Skeletal muscle tissue (tissue), 4 donors: ENCODE results near the gene HDLBP. TPM values are rescaled to one million over a fixed set of nuclear protein-coding genes. Genes with fewer than 3 reads are reported as not detected.
"Not testable (repeated sequence)": the region's sequence is repeated elsewhere in the genome, so short reads cannot be mapped to it uniquely, and the experiment has no call there.

ENCODE experiments used
- H3K27ac ChIP-seq: one replicate; pipeline ENCODE4 v1.7.0; 2013; ENCODE audit warnings: mild to moderate bottlenecking, low read depth, low read length, inconsistent platforms
- H3K27me3 ChIP-seq, 3 donors: one replicate each; pipeline ENCODE4 v1.7.0; 2013; ENCODE audit warnings: low read length in 3 of 3; ENCODE audit not compliant: control insufficient read depth in 3 of 3, insufficient read depth in 3 of 3
- H3K36me3 ChIP-seq, 3 donors: one replicate each; pipeline ENCODE4 v1.7.0; 2013; ENCODE audit warnings: low read length in 3 of 3; ENCODE audit not compliant: control insufficient read depth in 3 of 3, insufficient read depth in 3 of 3
- H3K4me1 ChIP-seq, 3 donors: one replicate each; pipeline ENCODE4 v1.7.0; 2013; ENCODE audit warnings: low read length in 3 of 3, mild to moderate bottlenecking in 3 of 3; ENCODE audit not compliant: control insufficient read depth in 3 of 3, insufficient read depth in 3 of 3
- H3K4me3 ChIP-seq, 3 donors: one replicate each; pipeline ENCODE4 v1.7.0; 2013; ENCODE audit warnings: low read length in 3 of 3
- H3K9ac ChIP-seq, 3 donors: one replicate each; pipeline ENCODE4 v1.7.0; 2013; ENCODE audit warnings: low read length in 3 of 3, mild to moderate bottlenecking in 3 of 3, moderate library complexity in 2 of 3, low read depth in 1 of 3
- H3K9me3 ChIP-seq, 3 donors: one replicate each; pipeline ENCODE4 v1.7.0; 2013; ENCODE audit warnings: low read length in 3 of 3; ENCODE audit not compliant: control insufficient read depth in 3 of 3
- total RNA-seq: library from RNA; depleted of rRNA; stranded (reverse); fragments of >200 nt; gene quantifications from one replicate; pipeline ENCODE4 v1.2.3, GENCODE V29; 2014
- donor health status: Osteomylitis.

The HDLBP gene
- total RNA-seq, 1 donor from 2014 or later, result 473 TPM

DNA sequence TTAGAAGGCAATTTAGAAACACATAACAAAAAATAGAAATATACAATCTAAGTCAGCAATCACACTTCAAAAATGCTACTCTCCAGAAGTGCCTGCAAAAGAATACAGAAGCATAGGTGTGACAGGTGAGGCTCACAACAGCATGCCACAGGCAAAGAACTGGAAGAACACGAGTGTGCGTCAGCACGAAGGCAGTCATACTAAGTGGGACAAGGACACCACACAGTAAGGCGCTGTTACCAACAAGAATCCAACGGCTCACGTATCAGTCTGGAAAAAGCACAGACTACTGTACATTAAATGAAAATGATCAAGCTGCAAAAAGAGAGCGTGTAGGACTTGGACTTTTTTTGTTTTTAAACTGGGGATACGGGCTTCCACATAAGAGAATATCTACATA is 18.7 kb downstream of the HDLBP start:
- H3K9ac ChIP-seq, result no peak overlapping the region
- H3K4me3 ChIP-seq, result no peak overlapping the region
- no peaks in the 10 kb centered on the region for H3K9me3 ChIP-seq
- H3K27ac ChIP-seq, result no peak overlapping the region
- H3K27me3 ChIP-seq, result no peaks in the 10 kb centered on the region
- H3K36me3 ChIP-seq, result peaks cover 0 to 6% (median 3%) of the 10 kb centered on the region in 3 donors
- H3K4me1 ChIP-seq, result peaks cover 15 to 19% (median 17%) of the 10 kb centered on the region in 3 donors

DNA sequence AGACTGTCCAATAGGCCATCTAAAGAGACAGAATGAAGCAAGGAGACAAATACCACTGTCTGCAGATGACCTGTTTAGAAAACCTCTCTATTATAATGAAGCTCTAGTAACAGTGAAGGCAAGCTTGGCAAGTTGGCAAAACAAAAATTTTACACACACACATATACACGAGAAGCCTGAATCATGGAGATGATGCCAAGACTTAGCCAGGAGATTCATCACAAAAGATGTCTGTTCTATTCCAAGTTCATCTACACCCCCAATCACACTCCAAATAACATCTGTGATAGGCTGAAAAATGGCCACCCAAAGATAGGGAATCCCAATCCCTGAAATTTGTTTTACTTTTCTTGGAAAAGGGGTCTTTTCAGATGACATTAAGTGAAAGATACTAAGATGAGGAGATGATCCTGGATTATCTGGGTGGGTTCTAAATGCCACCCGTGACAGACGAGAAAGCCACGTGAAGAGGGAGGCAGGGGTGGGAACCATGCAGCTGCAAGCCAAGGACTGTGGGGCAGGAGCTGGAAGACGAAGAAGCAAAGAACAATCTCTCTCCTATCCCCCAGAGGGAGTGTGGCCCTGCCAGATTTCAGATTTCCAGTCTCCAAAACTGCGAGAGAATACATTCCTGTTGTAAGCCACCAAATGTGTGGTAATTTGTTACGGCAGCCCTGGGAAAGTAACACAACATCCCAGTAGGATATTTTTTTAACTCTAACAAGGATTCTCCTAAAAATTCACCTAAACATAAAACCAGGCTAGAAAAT is 20.0 kb downstream of the HDLBP start:
- H3K9me3 ChIP-seq, result no peaks in the 10 kb centered on the region
- peaks cover 16 to 19% (median 18%) of the 10 kb centered on the region in 3 donors for H3K4me1 ChIP-seq
- H3K27ac ChIP-seq, result no peak overlapping the region
- H3K4me3 ChIP-seq, result no peak overlapping the region
- no peak overlapping the region for H3K9ac ChIP-seq
- H3K36me3 ChIP-seq, result peaks cover 0 to 6% (median 3%) of the 10 kb centered on the region in 3 donors
- H3K27me3 ChIP-seq, result no peaks in the 10 kb centered on the region

DNA sequence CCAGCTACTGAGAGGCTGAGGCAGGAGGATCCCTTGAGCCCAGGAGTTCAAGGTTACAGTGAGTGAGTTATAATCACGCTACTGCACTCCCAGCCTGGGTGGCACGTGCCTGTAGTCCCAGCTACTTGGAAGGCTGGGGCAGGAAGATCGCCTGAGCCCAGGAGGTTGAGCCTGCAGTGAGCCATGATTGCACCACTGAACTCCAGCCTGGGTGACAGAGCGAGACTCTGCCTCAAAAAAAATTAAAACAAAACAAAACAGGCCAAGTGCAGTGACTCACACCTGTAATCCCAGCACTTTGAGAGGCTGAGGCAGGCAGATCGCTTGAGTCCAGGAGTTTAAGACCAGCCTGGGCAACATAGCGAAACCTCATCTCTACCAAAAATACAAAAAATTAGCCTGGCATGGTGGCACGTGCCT is 22.1 kb downstream of the HDLBP start:
- H3K36me3 ChIP-seq, H3K27ac ChIP-seq, H3K4me3 ChIP-seq, H3K9me3 ChIP-seq, H3K27me3 ChIP-seq, H3K9ac ChIP-seq: not testable (repeated sequence)
- H3K4me1 ChIP-seq, result peaks cover 10 to 21% (median 18%) of the 10 kb centered on the region in 3 donors

DNA sequence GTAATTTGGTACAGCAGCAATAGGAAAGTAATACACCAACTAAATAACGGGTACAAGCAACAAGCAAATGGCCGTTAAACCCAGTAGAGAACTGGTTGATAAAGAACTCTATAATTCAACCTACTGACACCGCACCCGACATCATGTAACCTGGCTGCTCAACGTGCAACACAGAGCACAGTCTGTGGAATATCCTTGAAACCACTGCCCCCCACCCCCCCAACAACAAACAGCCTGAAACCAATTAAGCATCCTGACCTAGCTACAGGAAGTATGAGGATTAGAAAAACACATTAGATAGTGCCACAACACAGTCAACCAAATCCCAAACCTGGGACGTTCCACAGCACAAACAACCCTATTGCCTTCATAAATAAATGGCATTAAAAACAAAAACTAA is 23.5 kb downstream of the HDLBP start:
- peaks cover 0 to 2% (median 0%) of the 10 kb centered on the region in 3 donors for H3K36me3 ChIP-seq
- H3K9me3 ChIP-seq, result no peaks in the 10 kb centered on the region
- no peak overlapping the region for H3K9ac ChIP-seq
- no peaks in the 10 kb centered on the region for H3K27me3 ChIP-seq
- H3K4me3 ChIP-seq, result no peak overlapping the region
- no peak overlapping the region for H3K27ac ChIP-seq
- peaks cover 10 to 18% (median 13%) of the 10 kb centered on the region in 3 donors for H3K4me1 ChIP-seq

DNA sequence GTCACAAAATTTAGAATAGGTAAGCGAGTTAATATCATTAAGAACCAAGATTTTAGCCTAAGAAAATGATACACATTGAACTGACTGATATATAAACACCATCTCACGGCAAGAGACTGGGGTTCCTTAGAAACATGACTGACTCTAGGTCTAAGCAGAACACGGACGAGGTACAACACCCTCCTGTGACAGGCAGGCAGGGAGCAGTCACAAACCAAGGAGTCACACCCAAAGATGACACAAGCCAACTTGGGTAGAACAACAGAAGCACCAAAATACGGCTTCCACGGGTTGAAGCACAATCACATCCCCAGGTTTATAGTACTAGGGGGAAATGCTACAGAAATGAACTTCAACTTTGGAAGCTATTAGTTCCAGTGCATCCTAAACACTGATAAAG is 24.3 kb downstream of the HDLBP start:
- no peak overlapping the region for H3K4me3 ChIP-seq
- no peak overlapping the region for H3K27ac ChIP-seq
- H3K27me3 ChIP-seq, result no peaks in the 10 kb centered on the region
- H3K36me3 ChIP-seq, result no peaks in the 10 kb centered on the region
- H3K9me3 ChIP-seq, result no peaks in the 10 kb centered on the region
- no peak overlapping the region for H3K9ac ChIP-seq
- H3K4me1 ChIP-seq, result peaks cover 6 to 14% (median 7%) of the 10 kb centered on the region in 3 donors

DNA sequence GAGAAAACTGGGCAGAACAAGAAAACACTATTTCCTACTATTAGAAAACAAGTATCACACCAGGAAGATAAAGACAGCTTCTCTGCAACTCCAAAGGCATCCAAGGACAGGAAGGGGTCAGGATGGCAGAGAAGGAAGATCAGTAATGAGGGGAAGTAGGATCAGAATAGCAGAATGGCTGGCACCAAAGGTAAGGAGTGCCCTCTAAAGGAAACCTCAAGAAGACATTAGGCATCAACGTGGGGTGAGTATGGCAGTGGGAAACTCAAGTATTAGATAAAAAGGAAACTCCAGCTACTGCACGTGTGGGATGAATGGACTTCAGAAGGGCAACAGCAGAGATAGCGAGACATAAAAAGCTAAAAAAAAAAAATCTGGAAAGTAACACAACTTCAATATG is 25.9 kb downstream of the HDLBP start:
- Histone ChIP-seq H3K9me3 (no peaks in the 10 kb centered on the region), H3K27me3 (no peaks in the 10 kb centered on the region), H3K9ac (no peak overlapping the region), H3K4me1 (peaks cover 5 to 10% (median 6%) of the 10 kb centered on the region in 3 donors), H3K36me3 (no peaks in the 10 kb centered on the region), H3K27ac (no peak overlapping the region), H3K4me3 (no peak overlapping the region)

DNA sequence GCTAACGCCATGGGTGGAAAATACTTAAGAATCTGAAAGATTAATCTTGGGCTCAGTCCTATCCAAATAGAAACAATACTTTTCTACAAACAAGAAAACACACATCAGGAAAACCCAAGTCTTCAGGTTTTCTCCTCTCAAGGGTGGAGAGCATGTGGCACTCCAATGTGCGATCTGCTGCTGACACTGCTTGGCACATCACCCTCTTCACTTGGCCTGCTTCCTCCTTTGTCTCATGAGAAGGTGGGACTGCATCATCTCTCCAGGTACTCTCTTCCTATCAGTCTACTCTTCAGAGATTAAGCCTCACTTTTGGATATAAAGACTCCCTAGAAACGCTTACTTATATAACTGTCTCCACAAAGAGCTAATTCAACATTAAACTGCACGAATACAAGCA is 26.4 kb downstream of the HDLBP start:
- Histone ChIP-seq H3K9ac (no peak overlapping the region), H3K4me3 (no peak overlapping the region), H3K27me3 (no peaks in the 10 kb centered on the region), H3K36me3 (no peaks in the 10 kb centered on the region), H3K27ac (no peak overlapping the region), H3K4me1 (peaks cover 4 to 10% (median 6%) of the 10 kb centered on the region in 3 donors), H3K9me3 (no peaks in the 10 kb centered on the region)

DNA sequence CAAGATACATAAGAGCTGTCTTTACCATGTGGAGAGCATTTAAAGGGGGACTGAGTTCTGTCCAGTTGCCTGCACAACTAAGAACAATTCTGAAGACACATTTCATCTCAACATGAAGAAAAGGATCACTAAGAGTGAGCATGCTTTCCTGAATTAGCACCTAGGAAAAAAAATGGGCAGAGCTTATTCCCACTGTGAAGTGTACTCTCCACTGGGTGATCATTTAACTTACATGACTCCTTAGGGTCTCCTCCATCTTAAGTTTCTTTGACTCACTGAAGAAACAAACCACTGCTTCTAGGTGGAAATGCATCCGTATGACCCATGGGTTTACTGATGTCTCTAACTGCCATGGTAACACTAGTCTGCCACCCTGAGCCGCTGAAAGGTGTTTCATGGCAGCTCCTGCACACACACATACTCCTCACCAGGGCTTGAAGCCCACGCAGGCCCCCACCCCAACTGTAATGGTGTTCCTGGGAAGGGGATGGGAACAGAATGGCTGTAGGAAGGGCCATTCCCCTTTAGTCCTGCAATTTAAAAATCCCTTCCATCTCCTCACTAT is 27.1 kb downstream of the HDLBP start:
- H3K36me3 ChIP-seq, result no peaks in the 10 kb centered on the region
- no peaks in the 10 kb centered on the region for H3K9me3 ChIP-seq
- H3K27ac ChIP-seq, result no peak overlapping the region
- no peaks in the 10 kb centered on the region for H3K27me3 ChIP-seq
- H3K4me1 ChIP-seq, result peaks cover 0 to 10% (median 4%) of the 10 kb centered on the region in 3 donors
- H3K9ac ChIP-seq, result no peak overlapping the region
- H3K4me3 ChIP-seq, result no peak overlapping the region

DNA sequence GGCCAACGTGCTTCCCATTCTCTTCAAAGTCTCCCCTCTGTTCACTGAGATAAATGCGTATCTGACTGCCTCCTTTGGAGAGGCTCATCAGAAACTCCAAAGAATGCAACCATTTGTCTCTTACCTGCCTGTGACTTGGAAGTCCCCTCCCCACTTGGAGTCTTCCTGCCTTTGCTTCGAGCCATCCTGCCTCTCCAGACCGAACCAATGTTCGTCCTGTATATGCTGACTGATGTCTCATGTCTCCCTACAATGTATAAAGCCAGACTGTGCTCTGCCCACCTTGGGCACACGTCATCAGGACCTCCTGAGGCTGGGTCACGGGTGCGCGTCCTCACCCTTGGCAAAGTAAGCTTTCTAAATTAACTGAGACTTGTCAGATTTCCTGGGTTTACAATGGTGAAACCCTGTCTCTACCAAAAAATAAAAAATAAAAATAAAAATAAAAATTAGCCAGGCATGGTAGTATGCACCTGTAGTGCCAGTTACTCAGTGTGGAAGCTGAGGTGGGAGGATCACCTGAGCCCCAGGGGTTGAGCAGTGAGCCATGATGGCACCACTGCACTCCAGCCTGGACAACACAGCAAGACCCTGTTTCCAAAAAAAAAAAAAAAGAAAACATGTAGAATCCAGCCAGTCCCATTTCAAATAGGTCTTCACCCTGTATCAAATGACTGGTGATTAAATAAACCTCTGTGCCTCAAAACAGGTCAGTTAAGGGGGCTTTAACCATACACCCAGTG is 29.0 kb downstream of the HDLBP start:
- H3K4me1 ChIP-seq, result peaks cover 0 to 10% (median 4%) of the 10 kb centered on the region in 3 donors
- H3K9ac ChIP-seq, result no peak overlapping the region
- no peaks in the 10 kb centered on the region for H3K27me3 ChIP-seq
- no peaks in the 10 kb centered on the region for H3K36me3 ChIP-seq
- no peak overlapping the region for H3K4me3 ChIP-seq
- H3K27ac ChIP-seq, result no peak overlapping the region
- H3K9me3 ChIP-seq, result no peaks in the 10 kb centered on the region

DNA sequence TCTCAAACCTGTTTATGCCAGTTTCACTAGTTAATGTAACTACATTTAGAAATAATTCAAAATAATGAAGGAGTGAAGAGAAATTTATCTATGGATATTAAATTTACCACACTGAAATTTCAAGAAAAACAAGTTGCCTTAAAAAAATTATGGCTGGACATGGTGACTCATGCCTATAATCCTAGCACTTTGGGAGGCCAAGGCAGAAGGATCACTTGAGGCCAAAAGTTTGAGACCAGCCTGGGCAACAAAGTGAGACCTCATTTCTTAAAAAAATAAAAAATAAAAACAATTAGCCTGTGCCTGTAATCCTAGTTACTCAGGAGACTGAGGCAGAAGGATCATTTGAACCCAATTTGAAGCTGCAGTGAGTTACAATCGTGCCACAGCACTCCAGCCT is 29.9 kb downstream of the HDLBP start:
- Histone ChIP-seq H3K27ac (no peak overlapping the region), H3K4me1 (peaks cover 0 to 6% (median 4%) of the 10 kb centered on the region in 3 donors), H3K4me3 (no peak overlapping the region), H3K27me3 (no peaks in the 10 kb centered on the region), H3K9me3 (no peaks in the 10 kb centered on the region), H3K36me3 (no peaks in the 10 kb centered on the region), H3K9ac (no peak overlapping the region)
